NCI-H2196 treated with DMSO at 0.1 percent for 48 hours (cell line): ENCODE data around the gene PMIS2.
"Not testable (repeated sequence)": the region's sequence is repeated elsewhere in the genome, so short reads cannot be mapped to it uniquely, and the experiment has no call there.

Experiments
- DNase-seq: peaks from one replicate; lab custom pipeline; 2025; ENCODE audit not compliant: unreplicated experiment; lab: John Stamatoyannopoulos, UW

Gene PMIS2

GRCh38 chr19:35587321-35587720 is 1.3 kb downstream of the PMIS2 start:
- no peak for DNase-seq

GRCh38 chr19:35590875-35591274 is 4.9 kb downstream of the PMIS2 start:
- DNase-seq, result no peak

- no peak for DNase-seq
These were observed 6.3 kb downstream of the PMIS2 start for GRCh38 chr19:35592226-35592625.

DNA sequence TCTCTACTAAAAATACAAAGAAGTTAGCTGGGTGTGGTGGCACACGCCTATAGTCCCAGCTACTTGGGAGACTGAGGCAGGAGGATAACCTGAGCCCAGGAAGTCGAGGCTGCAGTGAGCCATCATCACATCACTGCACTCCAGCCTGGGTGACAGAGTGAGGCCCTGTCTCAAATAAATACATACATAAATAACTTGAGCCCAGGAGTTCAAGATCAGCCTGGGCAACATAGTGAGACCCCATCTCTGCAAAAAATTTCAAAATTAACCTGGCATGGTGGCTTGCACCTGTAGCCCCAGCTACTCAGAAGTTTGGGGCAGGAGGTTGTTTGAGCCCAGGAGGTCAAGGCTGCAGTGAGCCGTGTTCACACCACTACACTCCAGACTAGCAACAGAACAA is 9.1 kb downstream of the PMIS2 start:
- not testable (repeated sequence) for DNase-seq

GRCh38 chr19:35595928-35596327 is 10.0 kb downstream of the PMIS2 start:
- DNase-seq, result no peak

DNA sequence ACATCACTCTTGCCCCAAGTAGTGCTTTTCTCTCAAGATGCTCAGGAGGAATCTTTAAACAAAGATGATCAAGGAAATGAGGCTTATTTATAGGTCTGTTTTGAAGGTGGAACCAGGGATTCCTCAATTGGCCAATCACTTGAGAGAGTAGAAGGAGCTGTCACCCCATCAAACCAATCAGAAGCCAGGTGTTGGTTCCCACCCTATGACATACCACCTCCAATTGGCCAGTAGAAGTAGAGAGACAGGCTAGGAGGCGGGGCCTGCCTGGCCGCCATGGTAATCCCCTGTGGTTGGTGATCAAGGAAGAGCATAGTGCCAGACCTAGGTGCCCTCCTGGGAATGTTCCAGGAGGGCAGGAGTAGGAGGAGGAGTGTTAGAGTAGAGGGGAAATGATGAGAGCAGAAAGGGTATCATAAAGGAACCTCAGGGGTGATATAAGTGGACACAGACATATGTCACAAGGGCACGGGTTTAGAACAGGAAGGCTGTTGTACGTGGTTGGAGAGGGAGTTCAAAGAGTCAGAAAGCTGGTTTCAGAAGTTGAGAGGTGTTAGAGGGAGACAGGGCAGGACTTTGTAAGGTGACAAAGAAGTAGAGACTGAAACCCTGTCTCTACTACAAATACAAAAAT is 10.5 kb downstream of the PMIS2 start:
- DNase-seq, result no peak

GRCh38 chr19:35601971-35602370 is 16.0 kb downstream of the PMIS2 start:
- no peak for DNase-seq

GRCh38 chr19:35604436-35604835 is 18.5 kb downstream of the PMIS2 start:
- not testable (repeated sequence) for DNase-seq

DNA sequence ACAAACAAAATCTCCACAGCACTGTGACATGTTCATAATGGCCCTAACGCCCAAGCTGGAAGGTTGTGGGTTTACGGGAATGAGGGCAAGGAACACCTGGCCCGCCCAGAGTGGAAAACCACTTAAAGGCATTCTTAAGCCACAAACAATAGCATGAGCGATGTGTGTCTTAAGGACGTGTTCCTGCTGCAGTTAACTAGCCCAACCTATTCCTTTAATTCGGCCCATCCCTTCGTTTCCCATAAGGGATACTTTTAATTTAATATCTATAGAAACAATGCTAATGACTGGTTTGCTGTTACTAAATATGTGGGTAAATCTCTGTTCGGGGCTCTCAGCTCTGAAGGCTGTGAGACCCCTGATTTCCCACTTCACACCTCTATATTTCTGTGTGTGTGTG is 21.2 kb downstream of the PMIS2 start:
- DNase-seq, result not testable (repeated sequence)

GRCh38 chr19:35607661-35608060 is 21.7 kb downstream of the PMIS2 start:
- DNase-seq, result no peak

- DNase-seq, result no peak
These were observed 22.3 kb downstream of the PMIS2 start for GRCh38 chr19:35608251-35608650.

DNA sequence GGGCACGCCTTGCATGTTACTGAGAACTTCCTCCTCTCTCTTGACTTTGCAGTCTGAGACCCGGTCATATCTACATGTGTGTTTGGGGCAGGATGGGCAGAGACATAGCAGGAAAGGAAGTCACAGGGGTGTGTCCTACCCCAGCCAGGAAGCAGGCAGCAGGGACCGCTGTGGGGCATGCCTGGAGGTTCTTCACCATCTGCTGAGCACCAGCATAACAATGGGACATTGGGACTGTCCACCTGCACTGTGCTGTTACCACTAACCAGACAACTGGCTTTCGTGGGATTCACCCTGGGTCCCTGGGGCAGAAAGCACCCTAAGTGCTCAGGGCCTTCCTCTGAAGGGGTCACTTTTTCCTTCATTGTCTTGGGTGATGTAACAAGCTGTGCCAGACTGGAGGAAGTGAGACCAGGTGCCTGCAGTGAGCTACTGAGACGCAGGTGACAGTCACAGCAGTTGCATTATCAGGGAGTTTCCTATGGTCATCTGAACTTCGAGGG is 23.9 kb downstream of the PMIS2 start:
- DNase-seq, result no peak

GRCh38 chr19:35612224-35612558 is 26.2 kb downstream of the PMIS2 start:
- DNase-seq, result no peak

DNA sequence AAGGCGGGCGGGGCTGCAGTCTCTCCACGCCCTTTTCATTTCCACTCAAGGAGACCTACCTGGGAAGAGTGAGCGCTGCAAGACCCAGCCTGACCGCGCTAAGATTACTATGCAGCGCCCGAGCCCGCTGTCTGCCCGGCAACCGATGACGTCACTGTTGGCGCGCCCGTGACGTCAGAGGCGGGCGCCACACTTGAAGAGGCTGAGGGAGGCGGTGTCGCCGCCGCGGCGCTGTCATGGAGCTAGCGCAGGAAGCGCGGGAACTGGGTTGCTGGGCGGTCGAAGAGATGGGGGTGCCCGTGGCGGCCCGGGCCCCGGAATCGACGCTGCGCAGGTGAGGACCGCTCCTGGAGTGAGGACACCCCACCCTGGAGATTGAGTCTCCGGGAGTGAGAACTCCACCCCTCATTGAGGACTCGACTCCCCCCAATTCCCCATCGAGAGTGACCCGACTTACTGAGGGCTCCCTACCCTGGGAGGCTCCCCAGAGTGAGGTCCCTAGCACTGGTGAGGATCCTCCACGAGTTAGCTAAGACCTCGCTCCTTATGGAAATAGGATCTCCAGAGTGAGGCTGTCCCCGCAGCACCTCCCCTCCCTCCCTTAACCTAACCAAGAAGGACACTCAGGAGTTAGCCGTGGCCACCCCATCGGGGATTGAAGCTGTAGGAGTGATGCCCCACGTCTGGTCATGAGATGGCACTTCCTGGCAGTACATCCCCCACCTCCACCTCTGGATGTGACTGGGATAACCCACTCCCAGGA is 26.8 kb downstream of the PMIS2 start, which contains the start of gene HAUS5:
Gene HAUS5, plus strand, starts transcription at position 177 of the 763 bp plus-strand sequence. Its CDS starts 60 bp downstream, at position 237.
- DNase-seq, result peak; percentile 85

DNA sequence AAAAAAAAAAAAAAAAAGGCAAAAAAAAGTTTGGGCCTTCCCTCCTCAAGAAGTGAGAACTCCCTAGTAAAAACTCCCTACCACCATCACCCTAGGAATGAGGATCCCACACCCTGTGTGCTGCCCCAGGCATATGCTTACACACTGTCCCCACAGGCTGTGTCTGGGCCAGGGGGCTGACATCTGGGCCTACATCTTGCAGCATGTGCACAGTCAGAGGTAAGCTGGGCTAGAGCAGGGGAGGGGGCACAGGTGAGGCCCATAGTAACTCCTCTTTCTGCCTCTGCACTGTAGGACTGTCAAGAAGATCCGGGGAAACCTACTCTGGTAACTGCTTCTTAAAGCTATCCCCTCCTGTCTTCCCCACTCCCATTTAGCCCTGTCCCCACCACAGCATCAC is 27.6 kb downstream of the PMIS2 start:
- no peak for DNase-seq

- DNase-seq, result no peak
These were observed 29.1 kb downstream of the PMIS2 start for GRCh38 chr19:35615036-35615435.

DNA sequence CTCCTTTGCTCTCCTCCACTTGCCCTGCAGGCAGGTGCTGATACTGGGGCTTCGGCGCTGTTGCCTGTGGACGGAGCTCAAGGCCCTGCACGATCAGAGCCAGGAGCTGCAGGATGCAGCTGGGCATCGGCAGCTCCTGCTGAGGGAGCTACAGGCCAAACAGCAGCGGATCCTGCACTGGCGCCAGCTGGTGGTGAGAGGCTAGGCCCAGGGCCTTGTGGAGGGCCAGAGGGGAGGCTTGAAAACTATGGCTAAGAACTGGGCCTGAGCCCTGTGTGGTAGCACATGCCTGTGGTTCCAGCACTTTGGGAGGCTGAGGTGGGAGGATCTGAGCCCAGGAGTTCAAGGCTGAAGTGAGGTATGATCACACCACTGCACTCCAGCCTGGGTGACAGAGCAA is 32.9 kb downstream of the PMIS2 start:
- DNase-seq, result no peak

GRCh38 chr19:35619290-35619923 is 33.4 kb downstream of the PMIS2 start:
- DNase-seq, result no peak

DNA sequence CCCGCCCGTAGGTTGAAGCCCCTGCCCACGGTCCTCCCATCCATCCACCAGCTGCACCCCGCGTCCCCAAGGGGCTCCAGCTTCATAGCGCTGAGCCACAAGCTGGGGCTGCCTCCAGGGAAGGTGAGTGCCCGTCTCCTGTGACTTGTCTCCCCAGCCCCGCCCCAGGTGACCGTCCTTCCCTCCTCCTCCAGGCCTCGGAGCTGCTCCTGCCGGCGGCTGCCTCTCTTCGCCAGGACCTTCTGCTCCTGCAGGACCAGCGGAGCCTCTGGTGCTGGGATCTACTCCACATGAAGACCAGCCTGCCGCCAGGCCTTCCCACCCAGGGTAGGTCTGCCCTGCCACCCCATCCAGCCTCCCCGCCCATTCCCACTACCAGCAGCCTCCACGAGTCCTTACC is 34.0 kb downstream of the PMIS2 start:
- DNase-seq, result no peak

- no peak for DNase-seq
These were observed 35.7 kb downstream of the PMIS2 start for GRCh38 chr19:35621708-35622107.

GRCh38 chr19:35622750-35623149 is 36.8 kb downstream of the PMIS2 start:
- DNase-seq, result no peak
